ENCODE results near the gene RBM47.

Gene RBM47

GRCh38 chr4:40581254-40582140, 48.2 kb downstream of the RBM47 start:
- DNase-seq = no peak
- no peak overlapping the region for H3K4me3 ChIP-seq (ENCODE audit: low read depth, low read length)
- no peak for TF ChIP-seq CTCF (IDR thresholded peaks at IDR 0.05; ENCODE audit: low read depth, low read length, missing control alignments)
- no peak overlapping the region for H3K27ac ChIP-seq
- in situ Hi-C loops (cut with HindIII; ENCODE audit: low pct_ligation_motif_present, low sequenced_read_pairs) = no loop called here
- H3K36me3 ChIP-seq (replicated peaks) = no peaks in the 10 kb centered on the region
- peaks cover 5% of the 10 kb centered on the region for H3K27me3 ChIP-seq (replicated peaks)

GRCh38 chr4:40579983-40580382, 49.7 kb downstream of the RBM47 start:
- Histone ChIP-seq H3K36me3 (replicated peaks) (no peaks in the 10 kb centered on the region), H3K27me3 (replicated peaks) (no peaks in the 10 kb centered on the region), H3K27ac (no peak overlapping the region), H3K4me3 (ENCODE audit: low read depth, low read length) (no peak overlapping the region)
- no peak for DNase-seq
- TF ChIP-seq CTCF (IDR thresholded peaks at IDR 0.05; ENCODE audit: low read depth, low read length, missing control alignments) = no peak
- in situ Hi-C loops (cut with HindIII; ENCODE audit: low pct_ligation_motif_present, low sequenced_read_pairs) = no loop called here

- Histone ChIP-seq H3K27me3 (replicated peaks) (no peaks in the 10 kb centered on the region), H3K4me3 (ENCODE audit: low read depth, low read length) (no peak overlapping the region), H3K27ac (no peak overlapping the region), H3K36me3 (replicated peaks) (no peaks in the 10 kb centered on the region)
- TF ChIP-seq CTCF (IDR thresholded peaks at IDR 0.05; ENCODE audit: low read depth, low read length, missing control alignments) = no peak
- no peak for DNase-seq
- in situ Hi-C loops (cut with HindIII; ENCODE audit: low pct_ligation_motif_present, low sequenced_read_pairs) = no loop called here
Measured at GRCh38 chr4:40577588-40578253, 51.9 kb downstream of the RBM47 start.

GRCh38 chr4:40576651-40577480, 52.8 kb downstream of the RBM47 start:
- H3K27me3 ChIP-seq (replicated peaks) = no peaks in the 10 kb centered on the region
- DNase-seq = peak; percentile 35
- no peak for TF ChIP-seq CTCF (IDR thresholded peaks at IDR 0.05; ENCODE audit: low read depth, low read length, missing control alignments)
- H3K27ac ChIP-seq = no peak overlapping the region
- no peaks in the 10 kb centered on the region for H3K36me3 ChIP-seq (replicated peaks)
- in situ Hi-C loops (cut with HindIII; ENCODE audit: low pct_ligation_motif_present, low sequenced_read_pairs) = no loop called here
- no peak overlapping the region for H3K4me3 ChIP-seq (ENCODE audit: low read depth, low read length)

GRCh38 chr4:40575846-40576245, 53.8 kb downstream of the RBM47 start:
- in situ Hi-C loops (cut with HindIII; ENCODE audit: low pct_ligation_motif_present, low sequenced_read_pairs) = no loop called here
- Histone ChIP-seq H3K27me3 (replicated peaks) (no peaks in the 10 kb centered on the region), H3K27ac (no peak overlapping the region), H3K4me3 (ENCODE audit: low read depth, low read length) (no peak overlapping the region), H3K36me3 (replicated peaks) (no peaks in the 10 kb centered on the region)
- TF ChIP-seq CTCF (IDR thresholded peaks at IDR 0.05; ENCODE audit: low read depth, low read length, missing control alignments) = no peak
- DNase-seq = no peak
